Neural cell (in vitro differentiated cells): ENCODE results near the gene WNT4. TPM values are rescaled to one million over a fixed set of nuclear protein-coding genes. Genes with fewer than 3 reads are reported as not detected.

Experiments used
- H2AFZ ChIP-seq: fragments of 200-600, 300-800 bp; sonication (generic), shearing (Covaris generic); 2 replicates; pipeline ENCODE4 v1.6.0; 2014; ENCODE audit warnings: low read depth, mild to moderate bottlenecking, antibody characterized with exemption, low read length, moderate library complexity
- H3F3A ChIP-seq: fragments of 200-600 bp; shearing (Covaris generic); 2 replicates; pipeline ENCODE4 v1.6.1; 2016; ENCODE audit warnings: mild to moderate bottlenecking, moderate library complexity, mixed read lengths, antibody characterized with exemption, low read length; ENCODE audit not compliant: insufficient read depth, poor library complexity, severe bottlenecking
- H3K27ac ChIP-seq: fragments of 200-600, 300-800 bp; sonication (generic), shearing (Covaris generic); 2 replicates; pipeline ENCODE4 v1.5.1; 2014; ENCODE audit warnings: mild to moderate bottlenecking, low read length, moderate library complexity
- H3K27me3 ChIP-seq: fragments of 300-800, 200-600 bp; sonication (generic), shearing (Covaris generic); 2 replicates; pipeline ENCODE4 v1.6.0; 2014; ENCODE audit warnings: mild to moderate bottlenecking, low read depth, low read length, moderate library complexity; ENCODE audit not compliant: insufficient read depth
- H3K36me3 ChIP-seq: fragments of 300-800, 200-600 bp; sonication (generic), shearing (Covaris generic); 2 replicates; pipeline ENCODE4 v1.5.1; 2014; ENCODE audit warnings: mild to moderate bottlenecking, antibody characterized with exemption, low read length, moderate library complexity; ENCODE audit not compliant: insufficient read depth
- H3K4me2 ChIP-seq: fragments of 300-800, 200-600 bp; sonication (generic), shearing (Covaris generic); 2 replicates; pipeline ENCODE4 v1.6.0; 2014; ENCODE audit warnings: mild to moderate bottlenecking, low read length
- H3K4me3 ChIP-seq: fragments of 300-800, 200-600 bp; sonication (generic), shearing (Covaris generic); 2 replicates; pipeline ENCODE4 v1.5.1; 2014; ENCODE audit warnings: mild to moderate bottlenecking, low read length, moderate library complexity
- H3K79me2 ChIP-seq: fragments of 200-600 bp; shearing (Covaris generic); replicated peaks from 2 replicates; pipeline ENCODE4 v1.6.0; 2014; ENCODE audit warnings: mild to moderate bottlenecking, low read length, moderate library complexity; ENCODE audit not compliant: insufficient read depth
- H3K9ac ChIP-seq: fragments of 300-800, 200-600 bp; sonication (generic), shearing (Covaris generic); 2 replicates; pipeline ENCODE4 v1.6.1; 2016; ENCODE audit warnings: mild to moderate bottlenecking, low read length, mixed read lengths
- H3K9me2 ChIP-seq: fragments of 200-600 bp; shearing (Covaris generic); 2 replicates; pipeline ENCODE4 v1.6.1; 2016; ENCODE audit warnings: mild to moderate bottlenecking, low read length, mixed read lengths; ENCODE audit not compliant: insufficient read depth
- H3K9me3 ChIP-seq: fragments of 200-600, 300-800 bp; sonication (generic), shearing (Covaris generic); 2 replicates; pipeline ENCODE4 v1.6.1; 2016; ENCODE audit warnings: mild to moderate bottlenecking, mixed run types, low read length, moderate library complexity, mixed read lengths
- H4K20me1 ChIP-seq: fragments of 200-600 bp; shearing (Covaris generic); 2 replicates; pipeline ENCODE4 v1.6.1; 2016; ENCODE audit warnings: mild to moderate bottlenecking, mixed run types; ENCODE audit not compliant: insufficient read depth
- CTCF ChIP-seq: fragments of 450-650 bp; IDR thresholded peaks from 2 replicates; pipeline ENCODE4 v1.5.1; 2014; ENCODE audit warnings: antibody characterized with exemption, mild to moderate bottlenecking, moderate library complexity; ENCODE audit not compliant: poor library complexity, severe bottlenecking
- EP300 ChIP-seq: fragments of 450-650 bp; conservative IDR thresholded peaks from 2 replicates; pipeline ENCODE4 v1.6.1; 2014; ENCODE audit warnings: antibody characterized with exemption, mild to moderate bottlenecking, moderate library complexity; ENCODE audit not compliant: poor library complexity, severe bottlenecking
- EZH2 ChIP-seq: fragments of 200-600, 300-800 bp; shearing (Covaris generic), sonication (generic); IDR thresholded peaks from 2 replicates; pipeline ENCODE4 v1.6.1; 2014; ENCODE audit warnings: antibody characterized with exemption, low read length, borderline replicate concordance, mild to moderate bottlenecking; ENCODE audit not compliant: insufficient read depth, poor library complexity, severe bottlenecking
- MXI1 ChIP-seq: fragments of 450-650 bp; conservative IDR thresholded peaks from 2 replicates; pipeline ENCODE4 v1.6.1; 2014; ENCODE audit warnings: antibody characterized with exemption, mild to moderate bottlenecking; ENCODE audit not compliant: poor library complexity, severe bottlenecking
- POLR2AphosphoS5 ChIP-seq: IDR thresholded peaks from 2 replicates; pipeline ENCODE4 v1.6.1; 2012
- RAD21 ChIP-seq: fragments of 450-650 bp; conservative IDR thresholded peaks from 2 replicates; pipeline ENCODE4 v1.6.1; 2014; ENCODE audit warnings: antibody characterized with exemption, mild to moderate bottlenecking, moderate library complexity
- REST ChIP-seq: IDR thresholded peaks from 2 replicates; pipeline ENCODE4 v1.6.1; 2012; ENCODE audit warnings: borderline replicate concordance
- SMC3 ChIP-seq: fragments of 450-650 bp; conservative IDR thresholded peaks from 2 replicates; pipeline ENCODE4 v1.6.1; 2014; ENCODE audit warnings: antibody characterized with exemption, mild to moderate bottlenecking, moderate library complexity; ENCODE audit not compliant: poor library complexity
- TAF1 ChIP-seq: IDR thresholded peaks from 2 replicates; pipeline ENCODE4 v1.6.1; 2012; ENCODE audit warnings: low read depth
- polyA plus RNA-seq: library from polyadenylated mRNA; depleted of rRNA; stranded (reverse); fragments of >200 nt; gene quantifications from 2 replicates; pipeline ENCODE4 v1.2.3, GENCODE V29; 2014

Gene WNT4
- polyA plus RNA-seq, 1 donor from 2014 or later = 5.1 TPM

GRCh38 chr1:22166439-22166838 lies 23.5 kb upstream of the WNT4 start:
- Histone ChIP-seq H3K9me2 (no peaks in the 10 kb centered on the region), H3K4me3 (no peak overlapping the region), H3K36me3 (no peaks in the 10 kb centered on the region), H3K79me2 (no peaks in the 10 kb centered on the region), H3K27ac (no peak overlapping the region), H4K20me1 (no peaks in the 10 kb centered on the region), H3K9ac (no peak overlapping the region), H2AFZ (no peak overlapping the region), H3F3A (no peaks in the 10 kb centered on the region), H3K9me3 (no peaks in the 10 kb centered on the region), H3K4me2 (no peak overlapping the region), H3K27me3 (no peaks in the 10 kb centered on the region)
- no peak for TF ChIP-seq REST
- TF ChIP-seq POLR2AphosphoS5 = no peak
- no peak for TF ChIP-seq TAF1
- no peak for TF ChIP-seq CTCF
- no peak for TF ChIP-seq SMC3
- TF ChIP-seq EZH2 = no peak
- TF ChIP-seq RAD21 = no peak
- TF ChIP-seq EP300 = no peak
- no peak for TF ChIP-seq MXI1

- Histone ChIP-seq H3K4me3 (no peak overlapping the region), H3K9me2 (no peaks in the 10 kb centered on the region), H3F3A (no peaks in the 10 kb centered on the region), H3K27ac (no peak overlapping the region), H3K9ac (no peak overlapping the region), H3K36me3 (no peaks in the 10 kb centered on the region), H3K79me2 (no peaks in the 10 kb centered on the region), H3K27me3 (no peaks in the 10 kb centered on the region), H4K20me1 (no peaks in the 10 kb centered on the region), H3K4me2 (no peak overlapping the region), H3K9me3 (no peaks in the 10 kb centered on the region), H2AFZ (no peak overlapping the region)
- no peak for TF ChIP-seq SMC3
- TF ChIP-seq RAD21 = no peak
- TF ChIP-seq TAF1 = no peak
- no peak for TF ChIP-seq EZH2
- TF ChIP-seq CTCF = no peak
- no peak for TF ChIP-seq EP300
- no peak for TF ChIP-seq REST
Measured at GRCh38 chr1:22164841-22165808, 22.2 kb upstream of the WNT4 start.
